HCT116 (cell line): ENCODE data around the gene SPATA2L. TPM values are rescaled to one million over a fixed set of nuclear protein-coding genes. Genes with fewer than 3 reads are reported as not detected.

Source experiments
- ATAC-seq: fragments of 200-7000 bp; cut with Tn5 transposase; 2 replicates; pipeline ENCODE4 v1.9.1; 2020; ENCODE audit warnings: mild to moderate bottlenecking, moderate library complexity
- BruUV-seq: library from RNA; stranded (reverse); fragments of 400-500 nt; replicated peaks from 2 replicates; lab custom pipeline; 2021; lab: Mats Ljungman, UMichigan
- CTCF ChIA-PET: fragments of 300-600 bp; sonication (Branson Sonifier 250); formaldehyde crosslinking; loops from one replicate; lab custom pipeline; 2021; ENCODE audit warnings: antibody characterized with exemption; lab: Charles Lee
- POLR2A ChIA-PET: fragments of 300-600, 350-600 bp; sonication (Branson Sonifier 250); formaldehyde crosslinking; loops from one replicate; lab custom pipeline; 2021; ENCODE audit warnings: antibody characterized with exemption; lab: Charles Lee
- RAD21 ChIA-PET, 2 experiments: fragments of 300-600 bp; sonication (Branson Sonifier 250); formaldehyde crosslinking; loops; one replicate each; lab custom pipeline; 2023; ENCODE audit warnings: low total read pairs in 2 of 2; ENCODE audit not compliant: uncharacterized antibody in 2 of 2, unreplicated experiment in 2 of 2, low non-redundant PET in 1 of 2; lab: Charles Lee
- DNase-seq: peaks from one replicate; pipeline ENCODE4 v3.0.0-alpha.2; 2010; ENCODE audit warnings: low read depth, low spot score
- H2AFZ ChIP-seq: fragments of 200-600 bp; shearing (Covaris generic), sonication (generic); 2 replicates; pipeline ENCODE4 v1.6.1; 2017; ENCODE audit warnings: low read depth, mixed run types, mixed read lengths, antibody characterized with exemption, low read length; ENCODE audit not compliant: poor library complexity, severe bottlenecking
- H3K27ac ChIP-seq: 2 replicates; pipeline ENCODE4 v1.5.1; 2012; ENCODE audit warnings: low read depth, low read length
- H3K27me3 ChIP-seq: fragments of 200-600 bp; sonication (generic); 2 replicates; pipeline ENCODE4 v1.6.1; 2016; ENCODE audit warnings: mixed run types, low read length, mixed read lengths; ENCODE audit not compliant: insufficient read depth
- H3K36me3 ChIP-seq, 2 experiments: fragments of 200-500 bp in 1 of 2; fragments of 200-600 bp in 1 of 2; sonication (Bioruptor generic) in 1 of 2; sonication (generic) in 1 of 2; 2 replicates each; pipeline versions ENCODE4 v1.5.1 to v1.6.1; 2014 to 2016; ENCODE audit warnings: low read length in 2 of 2, inconsistent platforms in 1 of 2, mixed read lengths in 1 of 2, mixed run types in 1 of 2; ENCODE audit not compliant: insufficient read depth in 2 of 2, control insufficient read depth in 1 of 2
- H3K4me1 ChIP-seq, 2 experiments: fragments of 200-600 bp in 1 of 2; sonication (generic) in 1 of 2; 2 replicates each; pipeline versions ENCODE4 v1.5.1 to v1.6.1; 2012 to 2017; ENCODE audit warnings: low read length in 2 of 2, inconsistent platforms in 1 of 2, mild to moderate bottlenecking in 1 of 2, mixed read lengths in 1 of 2, mixed run types in 1 of 2, moderate library complexity in 1 of 2; ENCODE audit not compliant: insufficient read depth in 2 of 2, control insufficient read depth in 1 of 2
- H3K4me2 ChIP-seq: fragments of 200-600 bp; sonication (generic); 2 replicates; pipeline ENCODE4 v1.6.1; 2017; ENCODE audit warnings: mixed run types, low read length, mixed read lengths
- H3K4me3 ChIP-seq, 2 experiments: fragments of 200-600 bp in 1 of 2; sonication (generic) in 1 of 2; replicated peaks in 1 of 2; 2 replicates each; pipeline ENCODE4 v1.5.1; 2011 to 2016; ENCODE audit warnings: low read length in 2 of 2, control low read depth in 1 of 2, low read depth in 1 of 2, mild to moderate bottlenecking in 1 of 2, mixed read lengths in 1 of 2, mixed run types in 1 of 2
- H3K79me2 ChIP-seq: fragments of 200-600 bp; sonication (generic); 2 replicates; pipeline ENCODE4 v1.6.1; 2017; ENCODE audit warnings: mild to moderate bottlenecking, mixed run types, low read length, moderate library complexity, mixed read lengths; ENCODE audit not compliant: insufficient read depth
- H3K9ac ChIP-seq: fragments of 200-600 bp; sonication (generic); 2 replicates; pipeline ENCODE4 v1.6.1; 2016; ENCODE audit warnings: low read length, mixed read lengths
- H3K9me2 ChIP-seq: fragments of 200-600 bp; sonication (generic), shearing (Covaris generic); 2 replicates; pipeline ENCODE4 v1.6.1; 2017; ENCODE audit warnings: mixed run types, mild to moderate bottlenecking, moderate library complexity; ENCODE audit not compliant: insufficient read depth
- H3K9me3 ChIP-seq, 2 experiments: fragments of 200-500 bp in 1 of 2; fragments of 200-600 bp in 1 of 2; sonication (Bioruptor generic) in 1 of 2; sonication (generic) in 1 of 2; 2 replicates each; pipeline ENCODE4 v1.6.1; 2014 to 2017; ENCODE audit warnings: low read length in 2 of 2, mixed read lengths in 2 of 2, inconsistent platforms in 1 of 2, low read depth in 1 of 2, mild to moderate bottlenecking in 1 of 2, mixed run types in 1 of 2, moderate library complexity in 1 of 2; ENCODE audit not compliant: control insufficient read depth in 1 of 2, insufficient read depth in 1 of 2
- H4K20me1 ChIP-seq: fragments of 200-600 bp; sonication (generic), shearing (Covaris generic); 2 replicates; pipeline ENCODE4 v1.6.1; 2017; ENCODE audit warnings: mixed run types, mild to moderate bottlenecking, moderate library complexity; ENCODE audit not compliant: insufficient read depth
- CEBPB ChIP-seq: IDR thresholded peaks from 2 replicates; pipeline ENCODE4 v1.6.1; 2012; ENCODE audit warnings: low read depth
- ELF1 ChIP-seq: IDR thresholded peaks from 2 replicates; pipeline ENCODE4 v1.6.1; 2012; ENCODE audit warnings: low read depth, borderline replicate concordance
- RAD21 ChIP-seq: IDR thresholded peaks from 2 replicates; pipeline ENCODE4 v1.6.1; 2012; ENCODE audit warnings: low read depth, mild to moderate bottlenecking
- SP1 ChIP-seq: IDR thresholded peaks from 2 replicates; pipeline ENCODE4 v1.6.1; 2012; ENCODE audit warnings: low read depth
- intact Hi-C: fragments of 100-400 bp; cut with micrococcal nuclease; formaldehyde crosslinking; loops from 2 replicates; pipeline ENCODE4 v1.10.0; 2022
- total RNA-seq: library from RNA; stranded (reverse); gene quantifications from one replicate; pipeline ENCODE4 v1.2.1, GENCODE V29; 2021; ENCODE audit not compliant: unreplicated experiment
- TF ChIP-seq, protein P1 (sequence below): IDR thresholded peaks from 2 replicates; pipeline ENCODE4 v1.6.1; 2011; ENCODE audit warnings: mild to moderate bottlenecking, low read length, moderate library complexity; ENCODE audit not compliant: insufficient replicate concordance; ENCODE audit errors: extremely low read depth
- TF ChIP-seq, protein P2 (sequence below): IDR thresholded peaks from 2 replicates; pipeline ENCODE4 v1.6.1; 2012
- TF ChIP-seq, protein P3 (sequence below): IDR thresholded peaks from 2 replicates; pipeline ENCODE4 v1.6.1; 2012; ENCODE audit warnings: low read depth
- TF ChIP-seq, protein P4 (sequence below), 3 experiments: fragments of 200-600 bp in 1 of 3; sonication (generic) in 1 of 3; IDR thresholded peaks in 2 of 3; conservative IDR thresholded peaks in 1 of 3; 2 replicates each; pipeline ENCODE4 v1.5.1; 2012 to 2017; ENCODE audit warnings: low read depth in 2 of 3, low read length in 2 of 3, antibody characterized with exemption in 1 of 3, borderline replicate concordance in 1 of 3, control low read depth in 1 of 3, mild to moderate bottlenecking in 1 of 3, mixed read lengths in 1 of 3, mixed run types in 1 of 3, moderate library complexity in 1 of 3; ENCODE audit not compliant: insufficient read depth in 1 of 3

The SPATA2L gene
- total RNA-seq, 1 experiment from 2014 or later, result 50.5 TPM

DNA sequence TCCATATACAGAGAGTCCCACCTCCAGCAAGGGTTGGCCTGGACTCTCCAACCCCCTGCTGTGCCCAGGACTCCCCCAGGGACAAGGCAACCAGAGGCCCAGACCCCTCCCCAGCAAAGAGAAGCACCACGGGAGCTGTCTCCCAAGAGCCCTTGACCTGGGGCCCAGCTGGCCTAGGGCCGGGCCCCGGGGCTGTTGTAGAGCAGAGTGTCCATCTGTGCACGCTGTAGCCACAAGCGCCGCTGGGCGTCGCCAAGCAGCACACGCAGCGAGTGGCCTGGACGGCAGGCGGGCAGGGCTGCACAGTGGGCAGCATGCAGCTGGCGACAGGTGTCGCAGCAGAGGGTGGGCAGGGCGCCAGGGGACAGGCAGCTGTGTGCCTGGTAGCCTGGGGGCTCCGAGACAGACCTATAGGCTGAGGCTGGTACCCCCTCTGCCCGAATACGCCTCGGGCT, 4.3 kb downstream of the SPATA2L start:
- Histone ChIP-seq H2AFZ (no peak overlapping the region), H3K9me2 (no peaks in the 10 kb centered on the region), H3K27me3 (no peaks in the 10 kb centered on the region), H3K9me3 (no peaks in the 10 kb centered on the region), H3K4me3 (no peak overlapping the region), H3K27ac (no peak overlapping the region; the same call in 1 of the 2 replicates), H3K4me2 (no peak overlapping the region), H3K36me3 (peaks cover 18 to 40% of the 10 kb centered on the region in 2 experiments; a peak in 3 of 4 replicates), H3K9ac (no peak overlapping the region), H4K20me1 (peaks cover 3% of the 10 kb centered on the region; the same call in 1 of the 2 replicates), H3K79me2 (peaks cover 24% of the 10 kb centered on the region), H3K4me1 (peaks cover 11 to 22% of the 10 kb centered on the region in 2 experiments)
- intact Hi-C loops, result no loop called here
- ChIA-PET POLR2A (interaction anchor here (0.6 to 1.2 kb wide), 3 partner anchors 9 to 13 kb away, joined by 3 read pairs; partner anchors contain the start of gene CDK10), CTCF (no interaction called here), RAD21 (no interaction called here)
- ATAC-seq (no peak), DNase-seq (no peak)
- TF ChIP-seq CEBPB, result no peak
- no peak for TF ChIP-seq RAD21
- TF ChIP-seq, protein P1, sequence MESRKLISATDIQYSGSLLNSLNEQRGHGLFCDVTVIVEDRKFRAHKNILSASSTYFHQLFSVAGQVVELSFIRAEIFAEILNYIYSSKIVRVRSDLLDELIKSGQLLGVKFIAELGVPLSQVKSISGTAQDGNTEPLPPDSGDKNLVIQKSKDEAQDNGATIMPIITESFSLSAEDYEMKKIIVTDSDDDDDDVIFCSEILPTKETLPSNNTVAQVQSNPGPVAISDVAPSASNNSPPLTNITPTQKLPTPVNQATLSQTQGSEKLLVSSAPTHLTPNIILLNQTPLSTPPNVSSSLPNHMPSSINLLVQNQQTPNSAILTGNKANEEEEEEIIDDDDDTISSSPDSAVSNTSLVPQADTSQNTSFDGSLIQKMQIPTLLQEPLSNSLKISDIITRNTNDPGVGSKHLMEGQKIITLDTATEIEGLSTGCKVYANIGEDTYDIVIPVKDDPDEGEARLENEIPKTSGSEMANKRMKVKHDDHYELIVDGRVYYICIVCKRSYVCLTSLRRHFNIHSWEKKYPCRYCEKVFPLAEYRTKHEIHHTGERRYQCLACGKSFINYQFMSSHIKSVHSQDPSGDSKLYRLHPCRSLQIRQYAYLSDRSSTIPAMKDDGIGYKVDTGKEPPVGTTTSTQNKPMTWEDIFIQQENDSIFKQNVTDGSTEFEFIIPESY, result no peak
- TF ChIP-seq, protein P2, sequence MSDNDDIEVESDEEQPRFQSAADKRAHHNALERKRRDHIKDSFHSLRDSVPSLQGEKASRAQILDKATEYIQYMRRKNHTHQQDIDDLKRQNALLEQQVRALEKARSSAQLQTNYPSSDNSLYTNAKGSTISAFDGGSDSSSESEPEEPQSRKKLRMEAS, result no peak
- TF ChIP-seq, protein P3, sequence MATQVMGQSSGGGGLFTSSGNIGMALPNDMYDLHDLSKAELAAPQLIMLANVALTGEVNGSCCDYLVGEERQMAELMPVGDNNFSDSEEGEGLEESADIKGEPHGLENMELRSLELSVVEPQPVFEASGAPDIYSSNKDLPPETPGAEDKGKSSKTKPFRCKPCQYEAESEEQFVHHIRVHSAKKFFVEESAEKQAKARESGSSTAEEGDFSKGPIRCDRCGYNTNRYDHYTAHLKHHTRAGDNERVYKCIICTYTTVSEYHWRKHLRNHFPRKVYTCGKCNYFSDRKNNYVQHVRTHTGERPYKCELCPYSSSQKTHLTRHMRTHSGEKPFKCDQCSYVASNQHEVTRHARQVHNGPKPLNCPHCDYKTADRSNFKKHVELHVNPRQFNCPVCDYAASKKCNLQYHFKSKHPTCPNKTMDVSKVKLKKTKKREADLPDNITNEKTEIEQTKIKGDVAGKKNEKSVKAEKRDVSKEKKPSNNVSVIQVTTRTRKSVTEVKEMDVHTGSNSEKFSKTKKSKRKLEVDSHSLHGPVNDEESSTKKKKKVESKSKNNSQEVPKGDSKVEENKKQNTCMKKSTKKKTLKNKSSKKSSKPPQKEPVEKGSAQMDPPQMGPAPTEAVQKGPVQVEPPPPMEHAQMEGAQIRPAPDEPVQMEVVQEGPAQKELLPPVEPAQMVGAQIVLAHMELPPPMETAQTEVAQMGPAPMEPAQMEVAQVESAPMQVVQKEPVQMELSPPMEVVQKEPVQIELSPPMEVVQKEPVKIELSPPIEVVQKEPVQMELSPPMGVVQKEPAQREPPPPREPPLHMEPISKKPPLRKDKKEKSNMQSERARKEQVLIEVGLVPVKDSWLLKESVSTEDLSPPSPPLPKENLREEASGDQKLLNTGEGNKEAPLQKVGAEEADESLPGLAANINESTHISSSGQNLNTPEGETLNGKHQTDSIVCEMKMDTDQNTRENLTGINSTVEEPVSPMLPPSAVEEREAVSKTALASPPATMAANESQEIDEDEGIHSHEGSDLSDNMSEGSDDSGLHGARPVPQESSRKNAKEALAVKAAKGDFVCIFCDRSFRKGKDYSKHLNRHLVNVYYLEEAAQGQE, result no peak
- TF ChIP-seq SP1, result no peak
- TF ChIP-seq, protein P4, sequence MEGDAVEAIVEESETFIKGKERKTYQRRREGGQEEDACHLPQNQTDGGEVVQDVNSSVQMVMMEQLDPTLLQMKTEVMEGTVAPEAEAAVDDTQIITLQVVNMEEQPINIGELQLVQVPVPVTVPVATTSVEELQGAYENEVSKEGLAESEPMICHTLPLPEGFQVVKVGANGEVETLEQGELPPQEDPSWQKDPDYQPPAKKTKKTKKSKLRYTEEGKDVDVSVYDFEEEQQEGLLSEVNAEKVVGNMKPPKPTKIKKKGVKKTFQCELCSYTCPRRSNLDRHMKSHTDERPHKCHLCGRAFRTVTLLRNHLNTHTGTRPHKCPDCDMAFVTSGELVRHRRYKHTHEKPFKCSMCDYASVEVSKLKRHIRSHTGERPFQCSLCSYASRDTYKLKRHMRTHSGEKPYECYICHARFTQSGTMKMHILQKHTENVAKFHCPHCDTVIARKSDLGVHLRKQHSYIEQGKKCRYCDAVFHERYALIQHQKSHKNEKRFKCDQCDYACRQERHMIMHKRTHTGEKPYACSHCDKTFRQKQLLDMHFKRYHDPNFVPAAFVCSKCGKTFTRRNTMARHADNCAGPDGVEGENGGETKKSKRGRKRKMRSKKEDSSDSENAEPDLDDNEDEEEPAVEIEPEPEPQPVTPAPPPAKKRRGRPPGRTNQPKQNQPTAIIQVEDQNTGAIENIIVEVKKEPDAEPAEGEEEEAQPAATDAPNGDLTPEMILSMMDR (IDR thresholded peaks at IDR 0.05 in 2 of 3, conservative IDR thresholded peaks at IDR 0.05 in 1 of 3; ENCODE audit: borderline replicate concordance in 1 of 3, insufficient read depth in 1 of 3, low read depth in 2 of 3, low read length in 2 of 3), result no peak
- TF ChIP-seq ELF1, result no peak
- no TSS peak for BruUV-seq
